ENCODE results near the gene UTP11. TPM values are rescaled to one million over a fixed set of nuclear protein-coding genes. Genes with fewer than 3 reads are reported as not detected.

UTP11 gene
- total and polyA plus RNA-seq, 4 donors: 11.0 to 17.8 (median 11.8) TPM

- Histone ChIP-seq H3K27ac (ENCODE audit: low read depth in 1 of 2, low read length in 2 of 2) (peak overlapping the region; percentile 30 to 38), H3K4me3 (ENCODE audit: low read depth in 1 of 3, low read length in 3 of 3) (no peak overlapping the region), H3K4me1 (ENCODE audit: control insufficient read depth in 4 of 4, insufficient read depth in 4 of 4, low read length in 3 of 4) (peaks cover 5 to 30% (median 22%) of the 10 kb centered on the region in 4 donors), H3K9ac (ENCODE audit: low read depth in 1 of 2, low read length in 2 of 2) (peak overlapping the region in 1 of 2 donors; percentile 54), H3K36me3 (ENCODE audit: control insufficient read depth in 4 of 4, insufficient read depth in 3 of 4, low read depth in 1 of 4, low read length in 3 of 4) (peaks cover 1 to 46% (median 34%) of the 10 kb centered on the region in 4 donors), H3K27me3 (ENCODE audit: control insufficient read depth in 4 of 4, insufficient read depth in 4 of 4, low read length in 3 of 4) (no peaks in the 10 kb centered on the region), H3K9me3 (ENCODE audit: control insufficient read depth in 4 of 4, low read length in 3 of 4) (no peaks in the 10 kb centered on the region)
- peak in 1 of 2 donors; percentile 6 for TF ChIP-seq RAD21 (IDR thresholded peaks at IDR 0.05)
- no peak for TF ChIP-seq FOXA2 (IDR thresholded peaks at IDR 0.05)
- WGBS: 75% methylated on average over 6 of the region's 6 CpGs
- DNase-seq (ENCODE audit: low spot score): no peak
Observed at GRCh38 chr1:38015978-38016725, 3.6 kb downstream of the UTP11 start.

- DNase-seq (ENCODE audit: low spot score): no peak
- TF ChIP-seq ZBTB33 (IDR thresholded peaks at IDR 0.05) (no peak), EGR1 (IDR thresholded peaks at IDR 0.05; ENCODE audit: low read depth in 2 of 2) (no peak), MAX (IDR thresholded peaks at IDR 0.05) (peak; percentile 26), RAD21 (IDR thresholded peaks at IDR 0.05) (peak; percentile 74 to 78), FOXA1 (IDR thresholded peaks at IDR 0.05) (no peak), HNF4G (IDR thresholded peaks at IDR 0.05) (no peak), GABPA (IDR thresholded peaks at IDR 0.05 in 1 of 2, conservative IDR thresholded peaks at IDR 0.05 in 1 of 2) (peak in 1 of 2 donors; percentile 47), CTCF (IDR thresholded peaks at IDR 0.05; ENCODE audit: low read depth, low read length, missing input control) (peak; percentile 63), ATF3 (IDR thresholded peaks at IDR 0.05) (no peak), HNF4A (conservative IDR thresholded peaks at IDR 0.05) (no peak), FOXA2 (IDR thresholded peaks at IDR 0.05) (no peak), YY1 (IDR thresholded peaks at IDR 0.05) (no peak), NR2F2 (IDR thresholded peaks at IDR 0.05) (no peak), SP1 (IDR thresholded peaks at IDR 0.05) (no peak), REST (IDR thresholded peaks at IDR 0.05) (no peak), JUND (IDR thresholded peaks at IDR 0.05) (no peak)
- Histone ChIP-seq H3K4me3 (ENCODE audit: low read depth in 1 of 3, low read length in 3 of 3) (no peak overlapping the region), H3K9me3 (ENCODE audit: control insufficient read depth in 4 of 4, low read length in 3 of 4) (no peaks in the 10 kb centered on the region), H3K27me3 (ENCODE audit: control insufficient read depth in 4 of 4, insufficient read depth in 4 of 4, low read length in 3 of 4) (no peaks in the 10 kb centered on the region), H3K9ac (ENCODE audit: low read depth in 1 of 2, low read length in 2 of 2) (no peak overlapping the region), H3K27ac (ENCODE audit: low read depth in 1 of 2, low read length in 2 of 2) (no peak overlapping the region), H3K36me3 (ENCODE audit: control insufficient read depth in 4 of 4, insufficient read depth in 3 of 4, low read depth in 1 of 4, low read length in 3 of 4) (peaks cover 3 to 71% (median 56%) of the 10 kb centered on the region in 4 donors), H3K4me1 (ENCODE audit: control insufficient read depth in 4 of 4, insufficient read depth in 4 of 4, low read length in 3 of 4) (peaks cover 0 to 18% (median 12%) of the 10 kb centered on the region in 4 donors)
- WGBS: 55% methylated on average over 6 of the region's 6 CpGs
Observed at GRCh38 chr1:38018864-38019343, 6.4 kb downstream of the UTP11 start.
